PC-9 (cell line): ENCODE results near the gene VWA3B. TPM values are rescaled to one million over a fixed set of nuclear protein-coding genes. Genes with fewer than 3 reads are reported as not detected.

Experiments
- BruUV-seq: library from RNA; stranded (reverse); fragments of 400-500 nt; replicated peaks from 2 replicates; lab custom pipeline; 2021; lab: Mats Ljungman, UMichigan
- CTCF ChIA-PET: fragments of 300-600 bp; sonication (Branson Sonifier 250); formaldehyde crosslinking; loops from one replicate; lab custom pipeline; 2022; ENCODE audit warnings: antibody characterized with exemption; lab: Charles Lee
- POLR2A ChIA-PET: fragments of 300-600 bp; sonication (Branson Sonifier 250); formaldehyde crosslinking; loops from one replicate; lab custom pipeline; 2022; ENCODE audit warnings: antibody characterized with exemption; ENCODE audit not compliant: unreplicated experiment; lab: Charles Lee
- DNase-seq, 2 experiments: peaks; one replicate each; pipeline versions ENCODE4 v3.0.0 to v3.0.0-alpha.2; 2015 to 2022; ENCODE audit warnings: mixed read lengths in 1 of 2
- H2AFZ ChIP-seq: fragments of 200-600 bp; sonication (generic); 2 replicates; pipeline ENCODE4 v1.8.1; 2017; ENCODE audit warnings: antibody characterized with exemption
- H3F3A ChIP-seq: fragments of 200-600 bp; sonication (generic); 2 replicates; pipeline ENCODE4 v1.8.1; 2017; ENCODE audit warnings: antibody characterized with exemption, mild to moderate bottlenecking, low read depth; ENCODE audit not compliant: insufficient read depth
- H3K27ac ChIP-seq: fragments of 200-600 bp; sonication (generic); 2 replicates; pipeline ENCODE4 v1.6.1; 2016; ENCODE audit warnings: mixed run types
- H3K27me3 ChIP-seq: fragments of 200-600 bp; sonication (generic); 2 replicates; pipeline ENCODE4 v1.6.1; 2016; ENCODE audit warnings: low read depth, mixed run types; ENCODE audit not compliant: insufficient read depth
- H3K36me3 ChIP-seq: fragments of 200-600 bp; sonication (generic); 2 replicates; pipeline ENCODE4 v1.6.1; 2016; ENCODE audit warnings: low read depth, mixed run types
- H3K4me1 ChIP-seq: fragments of 200-600 bp; sonication (generic); replicated peaks from 2 replicates; pipeline ENCODE4 v1.6.1; 2016; ENCODE audit warnings: mixed run types; ENCODE audit not compliant: insufficient read depth
- H3K4me2 ChIP-seq: fragments of 200-600 bp; sonication (generic); 2 replicates; pipeline ENCODE4 v1.6.1; 2017; ENCODE audit warnings: mixed run types
- H3K4me3 ChIP-seq: fragments of 200-600 bp; sonication (generic); 2 replicates; pipeline ENCODE4 v1.6.1; 2016; ENCODE audit warnings: mixed run types
- H3K79me2 ChIP-seq: fragments of 200-600 bp; sonication (generic); 2 replicates; pipeline ENCODE4 v1.6.1; 2017; ENCODE audit warnings: low read depth, mixed run types
- H3K9me2 ChIP-seq: fragments of 200-600 bp; sonication (generic); 2 replicates; pipeline ENCODE4 v1.8.1; 2017; ENCODE audit warnings: mild to moderate bottlenecking; ENCODE audit not compliant: insufficient read depth
- H3K9me3 ChIP-seq: fragments of 200-600 bp; sonication (generic); 2 replicates; pipeline ENCODE4 v1.8.1; 2016; ENCODE audit warnings: low read depth; ENCODE audit not compliant: insufficient read depth
- H4K20me1 ChIP-seq: fragments of 200-600 bp; sonication (generic); 2 replicates; pipeline ENCODE4 v1.8.1; 2017; ENCODE audit not compliant: insufficient read depth
- EZH2 ChIP-seq: fragments of 200-600 bp; sonication (generic); IDR thresholded peaks from 2 replicates; pipeline ENCODE4 v1.8.0; 2017; ENCODE audit warnings: antibody characterized with exemption, low read depth
- intact Hi-C: fragments of 100-400 bp; cut with micrococcal nuclease; formaldehyde crosslinking; loops from one replicate; pipeline ENCODE4 v1.10.0; 2022; ENCODE audit not compliant: unreplicated experiment
- total RNA-seq: library from RNA; stranded (reverse); gene quantifications from 2 replicates; pipeline ENCODE4 v1.2.3, GENCODE V29; 2021
- TF ChIP-seq, protein P1 (sequence below): fragments of 200-600 bp; sonication (generic); conservative IDR thresholded peaks from 2 replicates; pipeline ENCODE4 v1.6.1; 2017; ENCODE audit warnings: mixed run types, antibody characterized with exemption, mild to moderate bottlenecking, moderate library complexity

VWA3B gene
- total RNA-seq, 1 experiment from 2014 or later: not detected

DNA sequence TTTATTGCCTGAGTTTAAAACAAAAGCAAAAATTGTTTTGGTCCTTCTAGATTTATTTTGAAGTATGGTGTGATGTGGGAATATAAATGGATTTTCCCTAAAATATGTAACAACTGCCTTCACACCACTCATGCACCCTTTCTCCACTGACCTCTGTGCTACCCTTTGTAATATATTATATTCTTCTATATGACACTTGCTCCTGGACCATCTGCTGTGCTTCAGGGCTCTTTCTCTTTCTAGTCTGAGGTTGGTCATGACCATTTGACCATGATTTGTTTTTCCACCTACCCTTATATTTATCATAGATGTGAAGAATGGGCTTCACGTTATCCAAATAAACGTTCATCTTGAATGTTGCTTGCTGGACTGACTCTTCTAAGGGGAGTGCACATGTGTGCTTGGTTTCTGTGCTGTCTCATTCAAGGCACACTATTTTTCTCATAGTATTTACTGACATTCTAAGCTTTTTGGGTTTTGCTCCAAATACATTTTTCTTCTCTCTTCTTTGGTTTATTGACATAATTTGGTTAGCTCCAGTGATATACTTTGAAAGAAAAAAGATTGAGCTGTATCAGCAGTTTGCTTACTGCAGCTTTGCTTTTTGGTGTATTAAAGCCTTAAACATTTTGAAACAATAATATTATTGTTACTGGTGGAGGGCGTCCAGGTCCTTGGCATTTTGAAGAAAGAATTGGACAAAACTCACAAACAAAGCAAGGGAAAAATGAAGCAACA, 61.8 kb downstream of the VWA3B start:
- Histone ChIP-seq H3K36me3 (no peaks in the 10 kb centered on the region), H3K4me3 (peak overlapping the region; percentile 14; the same call in 1 of the 2 replicates), H3K4me1 (0 out of 2 replicates have a peak, but pooled peaks cover 11% of the 10 kb centered on the region), H3K27ac (no peak overlapping the region), H3K4me2 (peak overlapping the region; percentile 41), H4K20me1 (no peaks in the 10 kb centered on the region), H3K9me3 (no peaks in the 10 kb centered on the region), H3F3A (no peaks in the 10 kb centered on the region), H3K9me2 (no peaks in the 10 kb centered on the region), H3K79me2 (no peaks in the 10 kb centered on the region), H3K27me3 (no peaks in the 10 kb centered on the region), H2AFZ (peak overlapping the region; percentile 40)
- intact Hi-C loops: no loop called here
- TF ChIP-seq EZH2: no peak
- TF ChIP-seq, protein P1, sequence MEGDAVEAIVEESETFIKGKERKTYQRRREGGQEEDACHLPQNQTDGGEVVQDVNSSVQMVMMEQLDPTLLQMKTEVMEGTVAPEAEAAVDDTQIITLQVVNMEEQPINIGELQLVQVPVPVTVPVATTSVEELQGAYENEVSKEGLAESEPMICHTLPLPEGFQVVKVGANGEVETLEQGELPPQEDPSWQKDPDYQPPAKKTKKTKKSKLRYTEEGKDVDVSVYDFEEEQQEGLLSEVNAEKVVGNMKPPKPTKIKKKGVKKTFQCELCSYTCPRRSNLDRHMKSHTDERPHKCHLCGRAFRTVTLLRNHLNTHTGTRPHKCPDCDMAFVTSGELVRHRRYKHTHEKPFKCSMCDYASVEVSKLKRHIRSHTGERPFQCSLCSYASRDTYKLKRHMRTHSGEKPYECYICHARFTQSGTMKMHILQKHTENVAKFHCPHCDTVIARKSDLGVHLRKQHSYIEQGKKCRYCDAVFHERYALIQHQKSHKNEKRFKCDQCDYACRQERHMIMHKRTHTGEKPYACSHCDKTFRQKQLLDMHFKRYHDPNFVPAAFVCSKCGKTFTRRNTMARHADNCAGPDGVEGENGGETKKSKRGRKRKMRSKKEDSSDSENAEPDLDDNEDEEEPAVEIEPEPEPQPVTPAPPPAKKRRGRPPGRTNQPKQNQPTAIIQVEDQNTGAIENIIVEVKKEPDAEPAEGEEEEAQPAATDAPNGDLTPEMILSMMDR: no peak
- BruUV-seq: no TSS peak
- DNase-seq: no peak
- ChIA-PET POLR2A (interaction anchor here (0.7 kb wide), 1 partner anchor 485 kb away, joined by 3 read pairs; the partner anchor contains the start of gene ACTR1B), CTCF (no interaction called here)

DNA sequence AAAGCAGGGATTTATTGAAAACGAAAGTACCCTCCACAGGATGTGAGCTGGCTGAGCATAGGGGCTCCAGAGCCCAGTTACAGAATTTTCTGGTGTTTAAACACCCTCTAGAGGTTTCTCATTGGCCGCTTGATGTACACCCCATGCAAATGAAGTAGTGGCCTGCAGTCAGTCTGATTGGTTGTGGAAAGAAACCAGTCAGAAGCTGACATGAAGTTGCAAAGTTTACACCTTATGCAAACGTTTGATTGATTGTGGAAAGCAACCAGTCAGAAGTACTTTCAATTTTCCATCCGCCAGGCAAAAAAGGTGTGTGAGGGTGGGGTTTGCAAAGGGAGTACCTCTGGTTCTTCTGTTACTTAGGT, 62.3 kb downstream of the VWA3B start:
- no peaks in the 10 kb centered on the region for H3F3A ChIP-seq
- no peaks in the 10 kb centered on the region for H3K27me3 ChIP-seq
- H3K4me1 ChIP-seq: 0 out of 2 replicates have a peak, but pooled peaks cover 11% of the 10 kb centered on the region
- intact Hi-C loops: no loop called here
- peak; percentile 10 to 75 for DNase-seq
- ChIA-PET CTCF (no interaction called here), POLR2A (interaction anchor here (0.7 kb wide), 1 partner anchor 485 kb away, joined by 3 read pairs; the partner anchor contains the start of gene ACTR1B)
- TF ChIP-seq, protein P1: no peak
- no peak for TF ChIP-seq EZH2
- peak overlapping the region; percentile 40 for H2AFZ ChIP-seq
- no peaks in the 10 kb centered on the region for H3K36me3 ChIP-seq
- H3K4me2 ChIP-seq: peak overlapping the region; percentile 41
- no peaks in the 10 kb centered on the region for H3K9me2 ChIP-seq
- H3K79me2 ChIP-seq: no peaks in the 10 kb centered on the region
- no TSS peak for BruUV-seq
- H3K9me3 ChIP-seq: no peaks in the 10 kb centered on the region
- no peaks in the 10 kb centered on the region for H4K20me1 ChIP-seq
- peak overlapping the region; percentile 14; the same call in 1 of the 2 replicates for H3K4me3 ChIP-seq
- H3K27ac ChIP-seq: no peak overlapping the region

DNA sequence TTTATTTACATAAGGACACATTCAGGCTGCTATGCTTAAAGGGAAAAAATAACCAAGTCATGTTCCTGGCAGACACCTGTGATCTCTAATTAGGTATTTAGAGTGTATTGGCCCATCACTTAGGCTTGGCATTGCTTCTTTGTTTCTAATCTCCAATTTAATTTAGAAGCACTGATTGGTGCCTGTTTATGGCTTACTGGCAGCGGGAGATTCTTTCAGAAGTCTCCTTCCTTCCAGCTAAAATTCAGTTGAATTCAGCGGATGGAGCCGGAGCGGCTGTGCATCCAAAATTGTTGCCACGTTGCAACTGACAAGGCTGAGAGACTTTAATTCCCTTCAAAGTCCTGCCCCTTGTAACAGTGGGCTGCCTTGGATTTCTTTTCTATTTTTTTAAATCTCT, 66.5 kb downstream of the VWA3B start:
- H3K9me2 ChIP-seq: no peaks in the 10 kb centered on the region
- no peaks in the 10 kb centered on the region for H3K79me2 ChIP-seq
- no peak overlapping the region for H3K27ac ChIP-seq
- DNase-seq: no peak
- H3K4me3 ChIP-seq: no peak overlapping the region
- no peaks in the 10 kb centered on the region for H3F3A ChIP-seq
- peaks cover 11% of the 10 kb centered on the region; the same call in 1 of the 2 replicates for H3K27me3 ChIP-seq
- no peak overlapping the region for H3K4me2 ChIP-seq
- no peaks in the 10 kb centered on the region for H4K20me1 ChIP-seq
- no peak overlapping the region for H2AFZ ChIP-seq
- H3K36me3 ChIP-seq: no peaks in the 10 kb centered on the region
- POLR2A ChIA-PET: no interaction called here
- BruUV-seq: no TSS peak
- no peaks in the 10 kb centered on the region for H3K9me3 ChIP-seq
- intact Hi-C loops: no loop called here
- TF ChIP-seq, protein P1: no peak
- no peak for TF ChIP-seq EZH2
- CTCF ChIA-PET: no interaction called here
- H3K4me1 ChIP-seq: 0 out of 2 replicates have a peak, but pooled peaks cover 11% of the 10 kb centered on the region
